A673 (cell line): ENCODE data around the gene RPTOR. TPM values are rescaled to one million over a fixed set of nuclear protein-coding genes. Genes with fewer than 3 reads are reported as not detected.

Experiments used
- BruUV-seq: library from RNA; stranded (reverse); fragments of 400-500 nt; replicated peaks from 2 replicates; lab custom pipeline; 2021; lab: Mats Ljungman, UMichigan
- CTCF ChIA-PET: fragments of 300-600 bp; sonication (Branson Sonifier 250); formaldehyde crosslinking; loops from one replicate; lab custom pipeline; 2022; ENCODE audit warnings: antibody characterized with exemption; lab: Charles Lee
- POLR2A ChIA-PET: fragments of 300-600 bp; sonication (Branson Sonifier 250); formaldehyde crosslinking; loops from one replicate; lab custom pipeline; 2022; ENCODE audit warnings: antibody characterized with exemption; ENCODE audit not compliant: low non-redundant PET; lab: Charles Lee
- DNase-seq: peaks from one replicate; pipeline ENCODE4 v3.0.0-alpha.2; 2015; ENCODE audit warnings: low spot score
- H3K27ac ChIP-seq: fragments of 200-600 bp; sonication (generic); 2 replicates; pipeline ENCODE4 v1.5.1; 2016; ENCODE audit warnings: mixed run types, low read depth, mild to moderate bottlenecking, mixed read lengths, antibody characterized with exemption, low read length; ENCODE audit not compliant: poor library complexity, severe bottlenecking
- H3K27me3 ChIP-seq: fragments of 200-600 bp; sonication (generic); replicated peaks from 2 replicates; pipeline ENCODE4 v1.6.1; 2017; ENCODE audit warnings: mixed run types, low read depth, mild to moderate bottlenecking, mixed read lengths, antibody characterized with exemption, low read length; ENCODE audit not compliant: insufficient read depth, poor library complexity
- H3K36me3 ChIP-seq: fragments of 200-600 bp; sonication (generic); 2 replicates; pipeline ENCODE4 v1.6.1; 2016; ENCODE audit warnings: mixed run types, mild to moderate bottlenecking, mixed read lengths, antibody characterized with exemption, low read length; ENCODE audit not compliant: insufficient read depth, poor library complexity, severe bottlenecking
- H3K4me1 ChIP-seq: fragments of 200-600 bp; sonication (generic); 2 replicates; pipeline ENCODE4 v1.6.1; 2017; ENCODE audit warnings: mixed run types, mild to moderate bottlenecking, mixed read lengths, antibody characterized with exemption, low read length; ENCODE audit not compliant: insufficient read depth, poor library complexity, severe bottlenecking
- H3K4me3 ChIP-seq: fragments of 200-600 bp; sonication (generic); 2 replicates; pipeline ENCODE4 v1.5.1; 2016; ENCODE audit warnings: low read depth, mixed run types, mild to moderate bottlenecking, mixed read lengths, low read length; ENCODE audit not compliant: poor library complexity, severe bottlenecking
- H3K9me3 ChIP-seq: fragments of 200-600 bp; sonication (generic); 2 replicates; pipeline ENCODE4 v1.6.1; 2016; ENCODE audit warnings: mixed run types, low read depth, mild to moderate bottlenecking, mixed read lengths, antibody characterized with exemption, low read length; ENCODE audit not compliant: poor library complexity, severe bottlenecking
- EZH2 ChIP-seq: fragments of 200-600 bp; sonication (generic); IDR thresholded peaks from 2 replicates; pipeline ENCODE4 v1.6.1; 2017; ENCODE audit warnings: borderline replicate concordance, low read depth, mild to moderate bottlenecking, mixed read lengths, antibody characterized with exemption, low read length; ENCODE audit not compliant: poor library complexity, severe bottlenecking
- intact Hi-C: fragments of 100-400 bp; cut with micrococcal nuclease; formaldehyde crosslinking; loops from one replicate; pipeline ENCODE4 v1.10.0; 2022; ENCODE audit not compliant: unreplicated experiment
- total RNA-seq: library from RNA; stranded (reverse); gene quantifications from 2 replicates; pipeline ENCODE4 v1.2.3, GENCODE V29; 2021
- TF ChIP-seq, protein P1 (sequence below): fragments of 300-800, 200-600 bp; sonication (generic); conservative IDR thresholded peaks from 2 replicates; pipeline ENCODE4 v1.5.1; 2017; ENCODE audit warnings: low read depth, mild to moderate bottlenecking, antibody characterized with exemption, low read length, moderate library complexity, mixed read lengths

RPTOR gene
- total RNA-seq, 1 experiment from 2014 or later: 55.2 TPM

DNA sequence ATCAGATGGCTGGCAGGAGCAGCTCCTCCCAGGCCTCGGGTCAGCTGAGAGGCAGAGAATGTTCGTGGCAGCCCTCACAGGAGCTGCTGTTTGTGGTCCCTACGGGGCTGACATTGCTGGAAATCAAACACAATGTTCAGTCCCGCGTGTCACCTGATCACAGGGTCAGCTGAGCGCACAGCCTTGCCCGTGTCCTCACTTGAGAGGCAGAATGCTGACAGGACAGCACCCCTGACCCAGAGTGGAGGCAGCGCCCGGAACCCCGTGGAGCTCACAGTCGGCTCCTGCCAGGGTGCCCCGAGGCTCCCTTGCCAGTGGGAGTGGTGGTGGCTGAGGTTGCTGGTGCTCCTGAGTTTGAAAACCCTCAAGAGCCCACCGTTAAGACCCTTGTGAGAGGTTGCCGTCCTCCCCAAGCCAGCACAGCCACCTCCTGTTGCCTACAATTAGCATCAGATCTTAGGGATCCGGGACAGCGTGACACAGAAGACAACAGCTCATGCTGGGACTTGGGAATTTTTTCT, 443.4 kb downstream of the RPTOR start:
- ChIA-PET POLR2A (no interaction called here), CTCF (interaction anchor here (0.6 kb wide), 2 partner anchors 260 to 305 kb away, joined by 3 to 4 read pairs; no protein-coding TSS in a partner anchor)
- H3K9me3 ChIP-seq: no peaks in the 10 kb centered on the region
- H3K27ac ChIP-seq: no peak overlapping the region
- no TSS peak for BruUV-seq
- DNase-seq: no peak
- peaks cover 3% of the 10 kb centered on the region for H3K4me1 ChIP-seq
- H3K27me3 ChIP-seq: no peaks in the 10 kb centered on the region
- TF ChIP-seq, protein P1, sequence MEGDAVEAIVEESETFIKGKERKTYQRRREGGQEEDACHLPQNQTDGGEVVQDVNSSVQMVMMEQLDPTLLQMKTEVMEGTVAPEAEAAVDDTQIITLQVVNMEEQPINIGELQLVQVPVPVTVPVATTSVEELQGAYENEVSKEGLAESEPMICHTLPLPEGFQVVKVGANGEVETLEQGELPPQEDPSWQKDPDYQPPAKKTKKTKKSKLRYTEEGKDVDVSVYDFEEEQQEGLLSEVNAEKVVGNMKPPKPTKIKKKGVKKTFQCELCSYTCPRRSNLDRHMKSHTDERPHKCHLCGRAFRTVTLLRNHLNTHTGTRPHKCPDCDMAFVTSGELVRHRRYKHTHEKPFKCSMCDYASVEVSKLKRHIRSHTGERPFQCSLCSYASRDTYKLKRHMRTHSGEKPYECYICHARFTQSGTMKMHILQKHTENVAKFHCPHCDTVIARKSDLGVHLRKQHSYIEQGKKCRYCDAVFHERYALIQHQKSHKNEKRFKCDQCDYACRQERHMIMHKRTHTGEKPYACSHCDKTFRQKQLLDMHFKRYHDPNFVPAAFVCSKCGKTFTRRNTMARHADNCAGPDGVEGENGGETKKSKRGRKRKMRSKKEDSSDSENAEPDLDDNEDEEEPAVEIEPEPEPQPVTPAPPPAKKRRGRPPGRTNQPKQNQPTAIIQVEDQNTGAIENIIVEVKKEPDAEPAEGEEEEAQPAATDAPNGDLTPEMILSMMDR: no peak
- TF ChIP-seq EZH2: no peak
- no peak overlapping the region for H3K4me3 ChIP-seq
- no peaks in the 10 kb centered on the region for H3K36me3 ChIP-seq
- intact Hi-C loops: loop anchor here (5.0 kb wide), 1 partner anchor 254 kb away; no protein-coding TSS in a partner anchor

DNA sequence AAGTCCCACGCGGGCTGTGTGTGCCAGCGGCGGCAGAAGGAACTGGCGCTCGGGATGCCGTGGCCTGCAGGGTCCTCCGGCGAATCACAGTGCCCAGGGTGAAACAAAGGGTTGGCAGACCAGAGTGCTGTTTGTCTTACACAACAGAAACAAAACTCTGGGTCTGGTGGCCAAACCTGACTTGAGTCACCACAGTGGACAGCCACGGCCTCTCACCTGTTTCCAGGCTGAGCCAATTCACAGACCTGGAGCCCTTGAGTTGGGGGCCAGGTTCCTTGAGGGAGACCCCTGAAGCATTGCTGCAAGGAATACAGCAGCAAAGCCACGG, 444.9 kb downstream of the RPTOR start:
- TF ChIP-seq, protein P1: no peak
- TF ChIP-seq EZH2: no peak
- Histone ChIP-seq H3K4me1 (peaks cover 3% of the 10 kb centered on the region), H3K36me3 (no peaks in the 10 kb centered on the region), H3K27me3 (no peaks in the 10 kb centered on the region), H3K4me3 (no peak overlapping the region), H3K9me3 (no peaks in the 10 kb centered on the region), H3K27ac (no peak overlapping the region)
- BruUV-seq: no TSS peak
- DNase-seq: no peak
- CTCF ChIA-PET: interaction anchor here (0.6 to 1.0 kb wide), 2 partner anchors 108 to 511 kb away, joined by 8 to 11 read pairs; no protein-coding TSS in a partner anchor
- POLR2A ChIA-PET: no interaction called here
- intact Hi-C loops: loop anchor here (5.0 kb wide), 1 partner anchor 253 kb away; no protein-coding TSS in a partner anchor

DNA sequence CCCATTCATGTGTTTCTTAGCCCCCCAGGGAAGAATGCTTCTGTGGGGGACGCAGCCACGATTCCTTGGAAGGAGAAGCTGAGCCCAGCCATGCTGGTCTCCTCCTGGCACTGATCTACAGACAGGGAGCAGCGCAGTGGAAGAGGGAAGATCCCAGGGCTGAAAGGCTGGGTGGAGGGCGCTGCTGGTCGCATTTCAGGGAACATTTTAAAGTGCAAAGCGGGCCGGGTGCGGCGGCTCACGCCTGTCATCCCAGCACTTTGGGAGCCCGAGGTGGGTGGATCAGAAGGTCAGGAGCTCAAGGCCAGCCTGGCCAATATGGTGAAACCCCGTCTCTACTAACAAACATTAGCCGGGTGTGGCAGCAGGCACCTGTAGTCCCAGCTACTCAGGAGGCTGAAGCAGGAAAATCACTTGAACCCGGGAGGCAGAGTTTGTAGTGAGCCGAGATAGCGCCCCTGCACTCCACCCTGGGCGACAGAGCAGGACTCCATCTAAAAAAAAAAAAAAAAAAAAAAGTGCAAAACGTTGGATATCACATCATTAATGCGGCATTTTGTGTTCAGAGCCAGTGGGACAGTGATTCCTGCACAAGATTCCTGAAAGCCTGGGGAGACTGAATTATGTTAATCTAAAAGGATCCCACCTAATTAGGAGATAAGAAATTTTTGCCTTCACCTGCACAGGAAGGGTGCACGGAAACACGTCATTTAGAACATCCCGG, 446.4 kb downstream of the RPTOR start:
- no peaks in the 10 kb centered on the region for H3K27me3 ChIP-seq
- ChIA-PET CTCF (no interaction called here), POLR2A (no interaction called here)
- TF ChIP-seq, protein P1: no peak
- TF ChIP-seq EZH2: no peak
- intact Hi-C loops: loop anchor here (2.0 kb wide), 1 partner anchor 110 kb away; no protein-coding TSS in a partner anchor
- BruUV-seq: no TSS peak
- peaks cover 3% of the 10 kb centered on the region for H3K4me1 ChIP-seq
- H3K9me3 ChIP-seq: no peaks in the 10 kb centered on the region
- H3K36me3 ChIP-seq: peaks cover 10% of the 10 kb centered on the region
- H3K4me3 ChIP-seq: peak overlapping the region; percentile 98
- peak overlapping the region; percentile 86 for H3K27ac ChIP-seq
- no peak for DNase-seq
